OCI-LY7 (cell line): Measurements from ENCODE around the gene ZFYVE9.

Experiments used
- CTCF ChIP-seq: fragments of 200-600 bp; sonication (generic); conservative IDR thresholded peaks from 2 replicates; pipeline ENCODE4 v1.5.1; 2014; ENCODE audit warnings: mild to moderate bottlenecking, antibody characterized with exemption, low read length, moderate library complexity, mixed read lengths
- EZH2phosphoT487 ChIP-seq: fragments of 200-600 bp; sonication (generic); IDR thresholded peaks from 2 replicates; pipeline ENCODE4 v1.6.1; 2018; ENCODE audit warnings: low read depth, borderline replicate concordance, mild to moderate bottlenecking, mixed run types, antibody characterized with exemption, low read length, moderate library complexity, mixed read lengths

DNA sequence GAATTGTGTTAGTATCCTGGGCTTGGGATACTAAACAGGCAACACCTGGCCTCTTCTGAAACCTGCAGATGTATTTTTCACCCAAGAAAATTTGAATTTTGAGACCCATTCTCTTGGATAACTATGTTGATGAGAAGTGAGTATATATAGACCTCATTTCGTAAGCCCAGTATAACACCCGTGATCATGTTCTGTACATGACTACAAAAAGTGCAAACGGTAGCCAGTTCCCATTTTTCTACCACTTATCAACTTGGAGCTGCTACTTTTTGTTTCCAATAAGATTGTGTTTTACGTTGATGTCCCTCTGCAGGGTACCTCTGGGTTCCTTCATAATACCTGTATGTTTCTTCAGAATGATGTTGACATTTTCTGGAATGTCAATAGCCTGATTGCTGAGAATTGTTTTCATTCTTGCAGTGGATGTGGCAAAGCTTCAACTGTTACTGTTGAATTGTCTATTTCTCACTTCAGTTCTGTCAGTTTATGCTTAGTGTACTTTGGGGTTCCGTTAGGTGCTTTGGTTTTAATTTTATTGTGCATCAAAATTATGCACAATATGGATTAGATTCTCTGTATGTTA, 48.1 kb downstream of the ZFYVE9 start:
- TF ChIP-seq CTCF (no peak), EZH2phosphoT487 (no peak)
